Lung (tissue), 12 donors: ENCODE results near the gene ACAD8. TPM values are rescaled to one million over a fixed set of nuclear protein-coding genes. Genes with fewer than 3 reads are reported as not detected.

ENCODE experiments used
- ATAC-seq: fragments of 200-7000 bp; cut with Tn5 transposase; one replicate; pipeline ENCODE4 v1.9.1; 2020; ENCODE audit warnings: moderate number of reproducible peaks; ENCODE audit not compliant: insufficient read depth, low FRiP score
- DNase-seq, 3 donors: peaks; one replicate each; pipeline ENCODE4 v3.0.0-alpha.2; 2013 to 2017
- H3K27ac ChIP-seq, 2 donors: one replicate each; pipeline ENCODE4 v1.5.1; 2013; ENCODE audit warnings: mild to moderate bottlenecking in 2 of 2, moderate library complexity in 2 of 2, control low read depth in 1 of 2, inconsistent platforms in 1 of 2, low read depth in 1 of 2, low read length in 1 of 2
- H3K27me3 ChIP-seq, 3 donors: one replicate each; pipeline ENCODE4 v1.5.1; 2013; ENCODE audit warnings: low read length in 2 of 3; ENCODE audit not compliant: control insufficient read depth in 3 of 3, insufficient read depth in 3 of 3
- H3K36me3 ChIP-seq, 4 donors: one replicate each; pipeline ENCODE4 v1.5.1; 2013; ENCODE audit warnings: low read length in 4 of 4, mild to moderate bottlenecking in 1 of 4, moderate library complexity in 1 of 4; ENCODE audit not compliant: control insufficient read depth in 4 of 4, insufficient read depth in 4 of 4
- H3K4me1 ChIP-seq, 5 donors: one replicate each; pipeline ENCODE4 v1.5.1; 2013; ENCODE audit warnings: low read length in 5 of 5, mild to moderate bottlenecking in 2 of 5, moderate library complexity in 1 of 5; ENCODE audit not compliant: control insufficient read depth in 5 of 5, insufficient read depth in 5 of 5
- H3K4me3 ChIP-seq: one replicate; pipeline ENCODE4 v1.5.1; 2013; ENCODE audit warnings: mild to moderate bottlenecking, control low read depth, moderate library complexity
- H3K9ac ChIP-seq, 2 donors: one replicate each; pipeline ENCODE4 v1.5.1; 2013; ENCODE audit warnings: low read length in 2 of 2, control low read depth in 1 of 2; ENCODE audit not compliant: insufficient read depth in 1 of 2
- H3K9me3 ChIP-seq, 4 donors: one replicate each; pipeline ENCODE4 v1.5.1; 2013; ENCODE audit warnings: low read length in 3 of 4, mild to moderate bottlenecking in 1 of 4, moderate library complexity in 1 of 4; ENCODE audit not compliant: control insufficient read depth in 4 of 4, insufficient read depth in 3 of 4
- WGBS, 2 donors: extraction: QIAGEN DNeasy Blood & Tissue Kit; methylation state at CpG; one replicate each; pipeline ENCODE4 v1.1.7; 2013; 5-methylcytosine and 5-hydroxymethylcytosine counted together
- polyA plus RNA-seq, 2 donors: library from polyadenylated mRNA; stranded (reverse); fragments of 200-250 nt; gene quantifications; one replicate each; pipeline ENCODE4 v1.2.1, GENCODE V29; 2013
- total RNA-seq, 2 donors: library from RNA; depleted of rRNA in 1 of 2; stranded (reverse); fragments of >200 nt in 1 of 2; gene quantifications; one replicate each; pipeline ENCODE4 v1.2.1, GENCODE V29; 2014 to 2021
- TF ChIP-seq, protein P1 (sequence below): IDR thresholded peaks from 2 replicates; pipeline ENCODE4 v1.5.1; 2012; ENCODE audit warnings: mild to moderate bottlenecking; ENCODE audit errors: control extremely low read depth, extremely low read depth
- donor health status: control.
- donor health status: control.
- donor health status: Bipolar disorder and iron deficiency.
- donor health status: healthy.
- donor health status: DM: yes; HTN: yes; CAD: no.

The ACAD8 gene
- total and polyA plus RNA-seq, 4 donors = 24.7 to 36.3 (median 30.0) TPM

DNA sequence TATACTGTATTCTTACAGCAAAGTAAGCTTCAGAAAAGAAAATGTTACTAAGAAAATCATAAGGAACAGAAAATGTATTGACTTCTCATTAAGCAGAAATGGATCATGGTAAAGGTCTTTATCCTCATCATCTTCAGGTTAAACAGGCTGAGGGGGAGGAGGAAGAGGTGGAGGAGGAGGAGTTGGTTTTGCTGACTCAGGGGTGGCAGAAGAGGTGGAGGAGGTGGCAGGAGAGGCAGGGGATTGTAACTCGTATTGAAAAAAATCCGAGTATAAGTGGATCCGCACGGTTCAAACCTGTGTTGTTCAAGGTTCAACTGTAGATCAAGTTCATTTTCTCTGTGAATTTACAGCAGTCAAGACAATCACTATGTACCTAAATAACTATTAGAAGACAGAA is 35.8 kb downstream of the ACAD8 start:
- H3K9ac ChIP-seq = no peak overlapping the region
- no peaks in the 10 kb centered on the region for H3K9me3 ChIP-seq
- TF ChIP-seq, protein P1, sequence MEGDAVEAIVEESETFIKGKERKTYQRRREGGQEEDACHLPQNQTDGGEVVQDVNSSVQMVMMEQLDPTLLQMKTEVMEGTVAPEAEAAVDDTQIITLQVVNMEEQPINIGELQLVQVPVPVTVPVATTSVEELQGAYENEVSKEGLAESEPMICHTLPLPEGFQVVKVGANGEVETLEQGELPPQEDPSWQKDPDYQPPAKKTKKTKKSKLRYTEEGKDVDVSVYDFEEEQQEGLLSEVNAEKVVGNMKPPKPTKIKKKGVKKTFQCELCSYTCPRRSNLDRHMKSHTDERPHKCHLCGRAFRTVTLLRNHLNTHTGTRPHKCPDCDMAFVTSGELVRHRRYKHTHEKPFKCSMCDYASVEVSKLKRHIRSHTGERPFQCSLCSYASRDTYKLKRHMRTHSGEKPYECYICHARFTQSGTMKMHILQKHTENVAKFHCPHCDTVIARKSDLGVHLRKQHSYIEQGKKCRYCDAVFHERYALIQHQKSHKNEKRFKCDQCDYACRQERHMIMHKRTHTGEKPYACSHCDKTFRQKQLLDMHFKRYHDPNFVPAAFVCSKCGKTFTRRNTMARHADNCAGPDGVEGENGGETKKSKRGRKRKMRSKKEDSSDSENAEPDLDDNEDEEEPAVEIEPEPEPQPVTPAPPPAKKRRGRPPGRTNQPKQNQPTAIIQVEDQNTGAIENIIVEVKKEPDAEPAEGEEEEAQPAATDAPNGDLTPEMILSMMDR = no peak
- H3K4me1 ChIP-seq = no peaks in the 10 kb centered on the region
- no peaks in the 10 kb centered on the region for H3K27me3 ChIP-seq
- DNase-seq (no peak), ATAC-seq (no peak)
- no peaks in the 10 kb centered on the region for H3K36me3 ChIP-seq
- no peak overlapping the region for H3K4me3 ChIP-seq
- WGBS, 2 donors = 75 to 85% methylated on average over 4 of the region's 4 CpGs
- H3K27ac ChIP-seq = no peak overlapping the region

DNA sequence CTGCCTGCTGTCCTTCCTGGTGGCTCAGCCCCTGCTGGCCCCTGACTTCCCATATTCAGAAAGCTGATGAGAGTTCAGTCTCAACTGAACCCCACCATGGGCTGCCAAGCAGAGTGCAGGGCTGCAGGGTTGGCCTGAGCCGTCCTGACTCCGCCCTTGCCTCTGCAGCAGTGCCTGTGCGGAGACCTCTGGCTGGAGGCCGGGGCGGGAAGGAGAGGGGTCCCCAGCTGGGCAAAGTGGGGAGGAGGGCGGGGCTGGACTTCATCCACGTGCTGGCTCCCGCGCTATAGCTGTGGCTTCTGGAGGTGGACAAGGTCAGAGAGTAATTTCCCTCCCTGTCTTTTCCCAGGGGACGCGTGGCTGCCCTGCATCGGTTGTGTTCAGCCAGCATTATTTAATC is 36.4 kb downstream of the ACAD8 start:
- DNase-seq (no peak), ATAC-seq (no peak)
- H3K4me3 ChIP-seq = no peak overlapping the region
- WGBS, 2 donors = 47 to 62% methylated on average over 12 of the region's 12 CpGs
- no peaks in the 10 kb centered on the region for H3K36me3 ChIP-seq
- TF ChIP-seq, protein P1 = no peak
- H3K9ac ChIP-seq = no peak overlapping the region
- H3K9me3 ChIP-seq = no peaks in the 10 kb centered on the region
- no peaks in the 10 kb centered on the region for H3K27me3 ChIP-seq
- H3K4me1 ChIP-seq = no peaks in the 10 kb centered on the region
- no peak overlapping the region for H3K27ac ChIP-seq

DNA sequence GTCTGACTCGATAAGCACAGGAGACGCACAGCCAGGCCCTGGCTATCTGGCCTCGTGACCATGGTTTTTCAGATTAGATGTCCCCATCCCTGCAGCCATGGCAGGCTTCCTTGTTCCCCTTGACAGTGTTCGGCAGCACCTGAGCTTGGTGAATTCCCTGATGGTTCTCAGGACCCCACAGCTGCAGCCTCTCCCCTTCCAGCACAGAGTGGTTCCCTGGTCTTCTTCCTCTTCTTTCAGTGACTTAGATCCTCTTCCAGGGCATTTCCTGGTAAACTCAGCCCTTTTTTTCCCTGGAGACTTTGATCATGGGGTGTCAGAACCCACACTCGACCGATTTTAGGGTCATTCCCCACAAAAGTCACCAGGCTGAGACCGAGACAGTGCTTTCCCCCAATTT is 37.3 kb downstream of the ACAD8 start:
- H3K4me1 ChIP-seq = no peaks in the 10 kb centered on the region
- no peaks in the 10 kb centered on the region for H3K9me3 ChIP-seq
- H3K36me3 ChIP-seq = no peaks in the 10 kb centered on the region
- H3K27me3 ChIP-seq = no peaks in the 10 kb centered on the region
- ATAC-seq (no peak), DNase-seq (no peak)
- no peak overlapping the region for H3K27ac ChIP-seq
- no peak overlapping the region for H3K4me3 ChIP-seq
- WGBS, 2 donors = 82 to 94% methylated on average over 7 of the region's 7 CpGs
- TF ChIP-seq, protein P1 = no peak
- H3K9ac ChIP-seq = no peak overlapping the region

DNA sequence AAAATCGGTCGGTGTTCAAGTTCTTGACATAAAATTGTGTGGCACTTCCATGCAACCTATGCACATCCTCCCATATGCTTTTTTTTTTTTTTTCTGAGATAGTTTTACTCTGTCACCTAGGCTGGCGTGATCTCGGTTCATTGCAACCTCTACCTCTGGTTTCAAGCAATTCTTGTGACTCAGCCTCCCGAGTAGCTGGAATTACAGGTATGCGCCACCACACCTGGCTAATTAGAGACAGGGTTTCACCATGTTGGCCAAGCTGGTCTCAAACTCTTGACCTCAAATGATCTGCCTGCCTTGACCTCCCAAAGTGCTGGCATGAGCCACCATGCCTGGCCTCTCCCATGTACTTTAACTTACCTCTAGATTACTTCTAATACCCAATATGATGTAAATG is 37.8 kb downstream of the ACAD8 start:
- Histone ChIP-seq H3K36me3 (no peaks in the 10 kb centered on the region), H3K27me3 (no peaks in the 10 kb centered on the region), H3K4me3 (no peak overlapping the region), H3K9ac (no peak overlapping the region), H3K27ac (no peak overlapping the region), H3K4me1 (no peaks in the 10 kb centered on the region), H3K9me3 (no peaks in the 10 kb centered on the region)
- TF ChIP-seq, protein P1 = no peak
- DNase-seq = no peak
- no peak for ATAC-seq
- 85 to 98% methylated on average over 6 of the region's 6 CpGs for WGBS, 2 donors
